ENCODE data around the gene HSPBP1. TPM values are rescaled to one million over a fixed set of nuclear protein-coding genes. Genes with fewer than 3 reads are reported as not detected.
"Not testable (repeated sequence)": the region's sequence is repeated elsewhere in the genome, so short reads cannot be mapped to it uniquely, and the experiment has no call there.

Gene HSPBP1
- total RNA-seq (2014; rRNA removed) (122 and 148 TPM in 2 replicates), Bru-seq, nascent RNA (percentile 68 among the genes with signal in this experiment), BruChase-seq, experiment 1, labeled RNA remaining after a 6-hour chase (percentile 74 among the genes with signal in this experiment), BruChase-seq, experiment 2, labeled RNA remaining after a 2-hour chase (percentile 73 among the genes with signal in this experiment)
- long read RNA-seq, transcript HSPBP1-202 (8 exons, 1,572 nt) = major isoform, 90 of 155 reads
- long read RNA-seq, transcript HSPBP1-206 (7 exons, 1,449 nt) = minor isoform, 6 of 155 reads
- long read RNA-seq, partial matches to known transcripts = 16 of 155 reads
- long read RNA-seq, other reads (novel, unspliced or antisense) = 39 of 155 reads

DNA sequence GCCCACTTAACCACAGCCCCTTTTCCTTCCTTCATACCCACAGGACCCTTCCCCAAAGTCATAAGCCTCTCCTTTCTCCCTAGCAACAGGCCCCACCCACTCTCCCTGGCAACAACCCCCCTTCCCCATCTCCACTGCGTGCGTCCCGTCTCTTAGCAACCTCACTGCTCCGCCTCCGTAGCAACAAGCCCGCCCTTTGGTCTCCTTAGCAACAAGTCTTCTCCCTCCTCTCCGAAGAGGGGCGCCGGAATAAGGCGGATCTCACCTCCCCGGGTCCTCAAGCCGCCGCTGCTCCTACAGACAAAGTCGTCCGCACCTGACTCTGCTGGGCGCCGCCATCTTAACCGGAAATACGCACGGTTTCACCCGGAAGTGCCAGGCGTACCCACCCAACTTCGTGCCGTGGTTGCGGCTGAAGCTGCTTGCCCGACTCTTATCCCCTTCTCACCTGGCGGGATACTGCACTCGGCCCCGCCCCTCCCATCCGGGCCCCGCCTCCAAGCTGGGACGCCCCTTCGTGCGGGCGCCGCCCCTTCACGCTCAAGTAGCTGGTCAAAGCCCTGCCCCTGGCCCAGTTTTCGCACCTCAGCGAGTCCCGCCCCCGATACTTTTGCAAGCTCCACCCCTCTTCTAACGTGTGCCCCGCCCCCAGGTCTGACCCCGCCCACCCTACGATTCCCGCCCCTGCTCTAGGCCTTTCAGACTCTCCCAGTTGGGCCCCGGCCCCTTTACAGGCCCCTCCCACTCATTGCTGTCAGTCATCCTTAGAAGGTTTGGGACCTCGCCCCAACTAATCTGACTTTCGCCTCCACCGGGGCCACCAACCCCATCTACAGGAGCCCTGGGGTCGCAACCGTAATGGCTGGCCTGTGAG lies at the start of gene HSPBP1:
Gene HSPBP1, minus strand, starts transcription at position 341 of the 874 bp plus-strand sequence. CDS start 502 bp downstream, outside the sequence.
- TF ChIP-seq EZH2phosphoT487 (IDR thresholded peaks at IDR 0.05; ENCODE audit: borderline replicate concordance, low read length) (no peak), EZH2 (IDR thresholded peaks at IDR 0.05; ENCODE audit: low read length, unreplicated experiment) (no peak), CTCF (conservative IDR thresholded peaks at IDR 0.05; ENCODE audit: low read depth, low read length) (no peak)
- no TSS peak for BruUV-seq (replicated peaks)

GRCh38 chr19:55328774-55329318 lies 48.9 kb upstream of the HSPBP1 start:
- H3F3A ChIP-seq (ENCODE audit: low read length, unreplicated experiment); H3K9ac ChIP-seq (ENCODE audit: low read length); H3K4me2 ChIP-seq (ENCODE audit: low read length); H4K20me1 ChIP-seq (ENCODE audit: low read length); H3K27ac ChIP-seq (ENCODE audit: low read length); H3K9me3 ChIP-seq (ENCODE audit: low read length); H3K27me3 ChIP-seq (ENCODE audit: low read length); BruUV-seq (replicated peaks); H3K4me3 ChIP-seq (ENCODE audit: low read length); H3K36me3 ChIP-seq (ENCODE audit: low read depth, low read length); H3K9me2 ChIP-seq (replicated peaks; ENCODE audit: low read length); intact Hi-C loops (cut with micrococcal nuclease); ATAC-seq; H2AFZ ChIP-seq (ENCODE audit: low read length); H3K4me1 ChIP-seq (ENCODE audit: insufficient read depth, low read length); H3K79me2 ChIP-seq (ENCODE audit: low read length); POLR2A ChIA-PET (ENCODE audit: unreplicated experiment): not testable (repeated sequence)
- CTCF ChIA-PET = interaction anchor here (0.7 kb wide), 1 partner anchor 162 kb away, joined by 3 read pairs; no protein-coding TSS in a partner anchor
- DNase-seq = peak; percentile 61

More for the DNA sequence above, at the start of gene HSPBP1:
- H3K27me3 ChIP-seq (ENCODE audit: low read length) = 0 out of 2 replicates have a peak, but pooled peaks cover 4% of the 10 kb centered on the region
- H3F3A ChIP-seq (ENCODE audit: low read length, unreplicated experiment) = peaks cover 7% of the 10 kb centered on the region
- peak within 1 kb of the TSS; percentile 68 for H3K27ac ChIP-seq (ENCODE audit: low read length)
- peak; percentile 98 for DNase-seq
- peaks cover 11% of the 10 kb centered on the region for H3K36me3 ChIP-seq (ENCODE audit: low read depth, low read length)
- peaks cover 16% of the 10 kb centered on the region for H3K79me2 ChIP-seq (ENCODE audit: low read length)
- H3K4me3 ChIP-seq (ENCODE audit: low read length) = peak within 1 kb of the TSS; percentile 96
- no peaks in the 10 kb centered on the region for H3K9me3 ChIP-seq (ENCODE audit: low read length)
- H3K9ac ChIP-seq (ENCODE audit: low read length) = peak within 1 kb of the TSS; percentile 84
- POLR2A ChIA-PET (ENCODE audit: unreplicated experiment) = interaction anchor here (0.6 to 1.1 kb wide), 6 partner anchors 21 to 190 kb away, joined by 3 to 10 read pairs (median 5); partner anchors contain the start of gene PPP6R1
- no peaks in the 10 kb centered on the region for H4K20me1 ChIP-seq (ENCODE audit: low read length)
- H3K4me1 ChIP-seq (ENCODE audit: insufficient read depth, low read length) = peaks cover 10% of the 10 kb centered on the region; the same call in 1 of the 2 replicates
- intact Hi-C loops (cut with micrococcal nuclease) = loop anchor here (1.0 kb wide), 1 partner anchor 21 kb away; the partner anchor contains the start of gene PPP6R1
- H2AFZ ChIP-seq (ENCODE audit: low read length) = peak within 1 kb of the TSS; percentile 85
- CTCF ChIA-PET = interaction anchor here (0.5 kb wide), 1 partner anchor 374 kb away, joined by 3 read pairs; no protein-coding TSS in a partner anchor
- H3K4me2 ChIP-seq (ENCODE audit: low read length) = peak within 1 kb of the TSS; percentile 89
- no peaks in the 10 kb centered on the region for H3K9me2 ChIP-seq (replicated peaks; ENCODE audit: low read length)
- peak; percentile 91 for ATAC-seq

DNA sequence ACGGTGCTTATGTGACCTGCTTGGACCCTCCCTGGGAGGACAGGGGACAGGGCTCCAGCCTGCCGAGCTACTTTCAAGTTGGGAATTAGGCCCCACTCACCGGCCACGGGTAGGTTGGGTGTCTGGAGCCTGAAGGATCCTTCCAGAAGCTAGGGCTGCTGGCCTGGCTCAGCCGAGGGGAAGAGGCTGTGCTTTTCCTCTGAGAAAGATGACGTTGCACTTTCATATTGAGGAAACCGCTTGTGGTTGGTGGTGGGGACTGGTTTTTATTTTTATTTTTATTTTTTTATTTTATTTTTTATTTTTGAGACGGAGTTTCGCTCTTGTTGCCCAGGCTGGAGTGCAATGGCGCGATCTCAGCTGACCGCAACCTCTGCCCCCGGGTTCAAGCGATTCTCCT lies 45.3 kb upstream of the HSPBP1 start, which contains the start of gene TMEM150B:
Gene TMEM150B, minus strand, starts transcription at position 170 of the 400 bp plus-strand sequence. CDS start 4,305 bp downstream, outside the sequence.
- Histone ChIP-seq H4K20me1 (ENCODE audit: low read length) (no peaks in the 10 kb centered on the region), H3K79me2 (ENCODE audit: low read length) (no peaks in the 10 kb centered on the region), H3K9me3 (ENCODE audit: low read length) (no peaks in the 10 kb centered on the region), H3K4me3 (ENCODE audit: low read length) (no peak within 1 kb of the TSS), H3K9ac (ENCODE audit: low read length) (no peak within 1 kb of the TSS), H3K27me3 (ENCODE audit: low read length) (no peaks in the 10 kb centered on the region), H3K4me2 (ENCODE audit: low read length) (no peak within 1 kb of the TSS), H2AFZ (ENCODE audit: low read length) (no peak within 1 kb of the TSS), H3K4me1 (ENCODE audit: insufficient read depth, low read length) (peaks cover 9% of the 10 kb centered on the region), H3F3A (ENCODE audit: low read length, unreplicated experiment) (no peaks in the 10 kb centered on the region), H3K36me3 (ENCODE audit: low read depth, low read length) (no peaks in the 10 kb centered on the region), H3K27ac (ENCODE audit: low read length) (no peak within 1 kb of the TSS), H3K9me2 (replicated peaks; ENCODE audit: low read length) (no peaks in the 10 kb centered on the region)
- no peak for ATAC-seq
- ChIA-PET CTCF (no interaction called here), POLR2A (ENCODE audit: unreplicated experiment) (no interaction called here)
- no TSS peak for BruUV-seq (replicated peaks)
- TF ChIP-seq EZH2phosphoT487 (IDR thresholded peaks at IDR 0.05; ENCODE audit: borderline replicate concordance, low read length) (no peak), CTCF (conservative IDR thresholded peaks at IDR 0.05; ENCODE audit: low read depth, low read length) (no peak), EZH2 (IDR thresholded peaks at IDR 0.05; ENCODE audit: low read length, unreplicated experiment) (no peak)
- no peak for DNase-seq
- intact Hi-C loops (cut with micrococcal nuclease) = no loop called here

Measured in PC-3 (cell line).